C4-2B (cell line): ENCODE results near the gene ANKS6.

ENCODE experiments used
- ZFX ChIP-seq: fragments of 450-650 bp; IDR thresholded peaks from 2 replicates; pipeline ENCODE4 v1.6.1; 2017
- TF ChIP-seq, protein P1 (sequence below): fragments of 450-650 bp; conservative IDR thresholded peaks from 2 replicates; pipeline ENCODE4 v1.5.1; 2017; ENCODE audit warnings: mild to moderate bottlenecking

DNA sequence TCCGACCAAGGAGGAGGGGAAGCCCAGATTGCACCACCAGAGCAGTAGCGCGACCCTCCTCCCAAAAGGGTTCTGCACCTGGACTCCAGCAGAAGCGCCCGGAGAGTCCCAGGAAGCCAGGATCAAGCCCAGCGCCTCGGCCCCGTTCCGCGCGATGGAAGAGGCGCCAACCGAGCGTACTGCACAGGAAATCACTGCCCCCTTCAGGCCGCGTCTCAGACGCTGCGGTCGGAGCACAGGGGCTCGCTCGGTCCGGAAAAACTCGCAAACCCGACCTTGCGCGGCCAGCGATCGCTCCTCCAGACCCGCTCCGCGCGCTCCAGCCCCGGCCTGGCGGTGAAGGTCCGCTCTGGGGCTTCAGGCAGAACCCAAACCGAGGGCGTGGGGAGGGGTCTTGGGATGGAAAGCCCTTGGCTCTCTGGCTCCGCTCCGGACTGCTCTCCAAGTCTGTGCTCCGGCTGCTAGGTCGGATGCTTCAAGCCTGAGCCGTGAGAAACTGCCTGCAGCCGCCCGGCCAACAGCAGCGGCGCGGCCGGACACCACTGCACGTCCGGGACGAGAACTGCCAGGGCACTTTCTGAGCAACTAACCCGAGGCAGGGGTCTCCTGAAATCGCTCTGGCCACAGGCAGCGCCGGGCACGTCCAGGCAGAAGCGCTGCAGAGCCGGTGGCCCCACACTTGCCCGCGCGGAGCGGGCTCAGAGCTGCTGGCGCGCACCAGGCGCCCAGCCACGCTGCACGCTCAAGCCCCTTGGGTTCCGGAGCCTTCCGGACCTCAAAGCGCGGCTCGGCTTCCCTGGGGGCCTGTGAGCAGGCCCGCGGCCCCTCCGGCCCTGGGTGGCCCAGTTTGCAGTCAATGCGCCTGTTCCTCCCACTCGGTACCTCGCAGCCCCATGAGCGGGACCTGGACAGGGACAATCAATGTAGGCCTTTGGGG is 88.9 kb downstream of the ANKS6 start:
- TF ChIP-seq, protein P1, sequence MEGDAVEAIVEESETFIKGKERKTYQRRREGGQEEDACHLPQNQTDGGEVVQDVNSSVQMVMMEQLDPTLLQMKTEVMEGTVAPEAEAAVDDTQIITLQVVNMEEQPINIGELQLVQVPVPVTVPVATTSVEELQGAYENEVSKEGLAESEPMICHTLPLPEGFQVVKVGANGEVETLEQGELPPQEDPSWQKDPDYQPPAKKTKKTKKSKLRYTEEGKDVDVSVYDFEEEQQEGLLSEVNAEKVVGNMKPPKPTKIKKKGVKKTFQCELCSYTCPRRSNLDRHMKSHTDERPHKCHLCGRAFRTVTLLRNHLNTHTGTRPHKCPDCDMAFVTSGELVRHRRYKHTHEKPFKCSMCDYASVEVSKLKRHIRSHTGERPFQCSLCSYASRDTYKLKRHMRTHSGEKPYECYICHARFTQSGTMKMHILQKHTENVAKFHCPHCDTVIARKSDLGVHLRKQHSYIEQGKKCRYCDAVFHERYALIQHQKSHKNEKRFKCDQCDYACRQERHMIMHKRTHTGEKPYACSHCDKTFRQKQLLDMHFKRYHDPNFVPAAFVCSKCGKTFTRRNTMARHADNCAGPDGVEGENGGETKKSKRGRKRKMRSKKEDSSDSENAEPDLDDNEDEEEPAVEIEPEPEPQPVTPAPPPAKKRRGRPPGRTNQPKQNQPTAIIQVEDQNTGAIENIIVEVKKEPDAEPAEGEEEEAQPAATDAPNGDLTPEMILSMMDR: peak; percentile 80
- TF ChIP-seq ZFX: no peak
